MCF 10A (cell line): ENCODE measurements around the gene CATSPER4. TPM values are rescaled to one million over a fixed set of nuclear protein-coding genes. Genes with fewer than 3 reads are reported as not detected.

Experiments used
- Bru-seq: library from RNA; stranded (reverse); fragments of 400-500 nt; gene quantifications from one replicate; lab custom pipeline; 2021; lab: Mats Ljungman, UMichigan
- BruChase-seq, 2 experiments: library from RNA; stranded (reverse); fragments of 400-500 nt; gene quantifications; one replicate each; lab custom pipeline; 2021; lab: Mats Ljungman, UMichigan
- BruUV-seq: library from RNA; stranded (reverse); fragments of 400-500 nt; replicated peaks from 2 replicates; lab custom pipeline; 2021; lab: Mats Ljungman, UMichigan
- CTCF ChIA-PET: fragments of 300-600 bp; sonication (Branson Sonifier 250); formaldehyde crosslinking; extraction: SDS; loops from one replicate; lab custom pipeline; 2021; ENCODE audit warnings: antibody characterized with exemption, inconsistent platforms; lab: Yijun Ruan, JAX
- POLR2A ChIA-PET: fragments of 300-600, 350-650 bp; sonication (Branson Sonifier 250); formaldehyde crosslinking; extraction: SDS; loops from one replicate; lab custom pipeline; 2020; ENCODE audit warnings: antibody characterized with exemption, inconsistent platforms; lab: Yijun Ruan, JAX
- DNase-seq: peaks from one replicate; pipeline ENCODE4 v3.0.0-alpha.2; 2018; ENCODE audit not compliant: unreplicated experiment
- H3K27ac Mint-ChIP-seq: one replicate; pipeline ENCODE4 v1.8.0; 2022; ENCODE audit warnings: mild to moderate bottlenecking, low read depth, mixed read lengths; ENCODE audit not compliant: unreplicated experiment
- H3K27me3 Mint-ChIP-seq: one replicate; pipeline ENCODE4 v1.8.0; 2022; ENCODE audit warnings: mixed read lengths; ENCODE audit not compliant: insufficient read depth, unreplicated experiment
- H3K36me3 Mint-ChIP-seq: one replicate; pipeline ENCODE4 v1.8.0; 2022; ENCODE audit warnings: mild to moderate bottlenecking, moderate library complexity, mixed read lengths; ENCODE audit not compliant: insufficient read depth, unreplicated experiment
- H3K4me1 Mint-ChIP-seq: one replicate; pipeline ENCODE4 v1.8.0; 2022; ENCODE audit warnings: mixed read lengths; ENCODE audit not compliant: insufficient read depth, unreplicated experiment
- H3K4me3 Mint-ChIP-seq: one replicate; pipeline ENCODE4 v1.8.0; 2022; ENCODE audit warnings: mild to moderate bottlenecking, moderate library complexity, mixed read lengths; ENCODE audit not compliant: unreplicated experiment
- H3K9me3 Mint-ChIP-seq: one replicate; pipeline ENCODE4 v1.8.0; 2022; ENCODE audit warnings: mixed read lengths; ENCODE audit not compliant: unreplicated experiment
- intact Hi-C: fragments of 100-400 bp; cut with micrococcal nuclease; formaldehyde crosslinking; loops from 2 replicates; pipeline ENCODE4 v1.14.1; 2022
- long read RNA-seq: library from polyadenylated mRNA; stranded (forward); transcript quantifications from one replicate; pipeline ENCODE4 v2.0.0, GENCODE V29; 2022
- total RNA-seq: library from RNA; stranded (reverse); gene quantifications from 2 replicates; pipeline ENCODE4 v1.2.3, GENCODE V29; 2022
- TF ChIP-seq, protein P1 (sequence below): fragments of 200-600 bp; IDR thresholded peaks from one replicate; pipeline ENCODE4 v1.8.0; 2022; ENCODE audit warnings: antibody characterized with exemption, mild to moderate bottlenecking; ENCODE audit not compliant: unreplicated experiment

Gene CATSPER4
- total RNA-seq = not detected in 2 replicates
- Bru-seq, nascent RNA = percentile 13 among the genes with signal in this experiment
- BruChase-seq, experiment 1, labeled RNA remaining after a 6-hour chase = percentile 26 among the genes with signal in this experiment
- BruChase-seq, experiment 2, labeled RNA remaining after a 2-hour chase = percentile 23 among the genes with signal in this experiment
- long read RNA-seq = 0 reads

DNA sequence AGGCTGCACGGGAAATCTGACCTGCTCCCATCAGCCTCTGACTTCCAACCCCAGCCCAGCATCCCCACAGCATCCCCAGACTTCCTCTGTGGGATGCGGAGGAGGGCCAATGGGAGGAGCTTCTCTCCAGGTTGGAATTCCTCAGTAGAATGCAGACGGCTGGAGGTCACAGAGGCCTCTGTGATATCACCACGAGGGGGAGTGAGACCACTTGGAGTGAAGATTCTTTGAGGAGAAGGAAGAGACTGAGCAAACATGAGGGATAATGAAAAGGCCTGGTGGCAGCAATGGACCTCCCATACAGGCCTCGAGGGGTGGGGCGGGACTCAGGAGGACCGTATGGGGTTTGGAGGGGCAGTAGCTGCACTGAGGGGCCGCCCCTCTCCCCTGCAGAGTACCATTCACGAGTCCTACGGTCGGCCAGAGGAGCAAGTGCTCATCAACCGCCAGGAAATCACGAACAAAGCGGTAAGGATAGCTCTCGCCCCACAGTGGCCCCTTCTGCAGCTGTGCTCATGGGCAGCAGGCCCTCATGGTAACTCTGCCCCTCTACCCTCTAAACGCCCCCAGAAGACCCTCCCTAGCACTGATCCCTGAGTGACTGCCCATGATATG is at the start of gene CATSPER4:
TSS of gene CATSPER4 (plus strand) at position 230 of the 615 bp plus-strand sequence. CDS start at position 256, 26 bp downstream.
- Mint-ChIP-seq H3K4me3 (no peak within 1 kb of the TSS), H3K36me3 (peaks cover 43% of the 10 kb centered on the region), H3K27me3 (peaks cover 8% of the 10 kb centered on the region), H3K27ac (peak within 1 kb of the TSS; percentile 63), H3K4me1 (no peaks in the 10 kb centered on the region), H3K9me3 (no peaks in the 10 kb centered on the region)
- no TSS peak for BruUV-seq
- ChIA-PET POLR2A (no interaction called here), CTCF (interaction anchor here (0.9 kb wide), 1 partner anchor 201 kb away, joined by 3 read pairs; no protein-coding TSS in a partner anchor)
- intact Hi-C loops = no loop called here
- DNase-seq = peak; percentile 17
- TF ChIP-seq, protein P1, sequence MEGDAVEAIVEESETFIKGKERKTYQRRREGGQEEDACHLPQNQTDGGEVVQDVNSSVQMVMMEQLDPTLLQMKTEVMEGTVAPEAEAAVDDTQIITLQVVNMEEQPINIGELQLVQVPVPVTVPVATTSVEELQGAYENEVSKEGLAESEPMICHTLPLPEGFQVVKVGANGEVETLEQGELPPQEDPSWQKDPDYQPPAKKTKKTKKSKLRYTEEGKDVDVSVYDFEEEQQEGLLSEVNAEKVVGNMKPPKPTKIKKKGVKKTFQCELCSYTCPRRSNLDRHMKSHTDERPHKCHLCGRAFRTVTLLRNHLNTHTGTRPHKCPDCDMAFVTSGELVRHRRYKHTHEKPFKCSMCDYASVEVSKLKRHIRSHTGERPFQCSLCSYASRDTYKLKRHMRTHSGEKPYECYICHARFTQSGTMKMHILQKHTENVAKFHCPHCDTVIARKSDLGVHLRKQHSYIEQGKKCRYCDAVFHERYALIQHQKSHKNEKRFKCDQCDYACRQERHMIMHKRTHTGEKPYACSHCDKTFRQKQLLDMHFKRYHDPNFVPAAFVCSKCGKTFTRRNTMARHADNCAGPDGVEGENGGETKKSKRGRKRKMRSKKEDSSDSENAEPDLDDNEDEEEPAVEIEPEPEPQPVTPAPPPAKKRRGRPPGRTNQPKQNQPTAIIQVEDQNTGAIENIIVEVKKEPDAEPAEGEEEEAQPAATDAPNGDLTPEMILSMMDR = no peak

GRCh38 chr1:26142159-26142558 is 48.2 kb upstream of the CATSPER4 start:
- Mint-ChIP-seq H3K27ac (no peak overlapping the region), H3K4me1 (no peaks in the 10 kb centered on the region), H3K4me3 (no peak overlapping the region), H3K27me3 (peaks cover 3% of the 10 kb centered on the region), H3K9me3 (no peaks in the 10 kb centered on the region), H3K36me3 (no peaks in the 10 kb centered on the region)
- TF ChIP-seq, protein P1 = no peak
- BruUV-seq = no TSS peak
- no peak for DNase-seq
- CTCF ChIA-PET = interaction anchor here (0.6 to 6.0 kb wide), 7 partner anchors 9 to 1369 kb away, joined by 4 to 75 read pairs (median 9); partner anchors contain the start of gene PDIK1L
- POLR2A ChIA-PET = interaction anchor here (0.9 to 1.5 kb wide), 3 partner anchors 14 to 31 kb away, joined by 3 to 5 read pairs (median 4); partner anchors contain the start of gene PDIK1L
- intact Hi-C loops = no loop called here

GRCh38 chr1:26145041-26145959 is 45.1 kb upstream of the CATSPER4 start:
- H3K9me3 Mint-ChIP-seq = no peaks in the 10 kb centered on the region
- no peaks in the 10 kb centered on the region for H3K4me1 Mint-ChIP-seq
- DNase-seq = peak; percentile 90
- H3K4me3 Mint-ChIP-seq = no peak overlapping the region
- H3K36me3 Mint-ChIP-seq = no peaks in the 10 kb centered on the region
- peaks cover 12% of the 10 kb centered on the region for H3K27me3 Mint-ChIP-seq
- H3K27ac Mint-ChIP-seq = no peak overlapping the region
- no TSS peak for BruUV-seq
- intact Hi-C loops = loop anchor here (1.0 kb wide), 3 partner anchors 35 to 109 kb away; no protein-coding TSS in a partner anchor
- POLR2A ChIA-PET = interaction anchor here (0.6 to 4.4 kb wide), 9 partner anchors 19 to 109 kb away, joined by 3 to 29 read pairs (median 9); partner anchors contain the start of genes PDIK1L and ZNF593
- CTCF ChIA-PET = interaction anchor here (0.6 to 6.0 kb wide), 37 partner anchors 8 to 1763 kb away, joined by 3 to 75 read pairs (median 4); partner anchors contain the start of genes CEP85, FAM110D and PDIK1L
- TF ChIP-seq, protein P1 = peak; percentile 84
